Measurements from ENCODE around the gene CBFA2T2. TPM values are rescaled to one million over a fixed set of nuclear protein-coding genes. Genes with fewer than 3 reads are reported as not detected.
A peak's percentile ranks its signal among the peaks of the same experiment; 100 is the strongest.
"Not testable (repeated sequence)": the region's sequence is repeated elsewhere in the genome, so short reads cannot be mapped to it uniquely, and the experiment has no call there.

CBFA2T2 gene
- total RNA-seq, 1 donor from 2014 or later, result 84.1 TPM

- Mint-ChIP-seq H3K4me1 (ENCODE audit: low read depth, unreplicated experiment) (peaks cover 25% of the 10 kb centered on the region), H3K36me3 (ENCODE audit: unreplicated experiment) (peaks cover 12% of the 10 kb centered on the region), H3K4me3 (ENCODE audit: unreplicated experiment) (peak overlapping the region; percentile 23), H3K27ac (ENCODE audit: unreplicated experiment) (peak overlapping the region; percentile 52), H3K27me3 (ENCODE audit: unreplicated experiment) (peaks cover 5% of the 10 kb centered on the region), H3K9me3 (ENCODE audit: unreplicated experiment) (peaks cover 8% of the 10 kb centered on the region)
- no peak for DNase-seq
- TF ChIP-seq CTCF (IDR thresholded peaks at IDR 0.05; ENCODE audit: partially characterized antibody, unreplicated experiment), result no peak
These were observed 43.0 kb downstream of the CBFA2T2 start for GRCh38 chr20:33532753-33533459.

DNA sequence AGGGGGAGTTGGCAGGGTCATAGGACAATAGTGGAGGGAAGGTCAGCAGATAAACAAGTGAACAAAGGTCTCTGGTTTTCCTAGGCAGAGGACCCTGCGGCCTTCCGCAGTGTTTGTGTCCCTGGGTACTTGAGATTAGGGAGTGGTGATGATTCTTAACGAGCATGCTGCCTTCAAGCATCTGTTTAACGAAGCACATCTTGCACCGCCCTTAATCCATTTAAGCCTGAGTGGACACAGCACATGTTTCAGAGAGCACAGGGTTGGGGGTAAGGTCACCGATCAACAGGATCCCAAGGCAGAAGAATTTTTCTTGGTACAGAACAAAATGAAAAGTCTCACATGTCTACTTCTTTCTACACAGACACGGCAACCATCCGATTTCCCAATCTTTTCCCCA lies 45.8 kb downstream of the CBFA2T2 start:
- DNase-seq; H3K27me3 Mint-ChIP-seq (ENCODE audit: unreplicated experiment); H3K4me3 Mint-ChIP-seq (ENCODE audit: unreplicated experiment); H3K9me3 Mint-ChIP-seq (ENCODE audit: unreplicated experiment): not testable (repeated sequence)
- peaks cover 28% of the 10 kb centered on the region for H3K4me1 Mint-ChIP-seq (ENCODE audit: low read depth, unreplicated experiment)
- H3K36me3 Mint-ChIP-seq (ENCODE audit: unreplicated experiment), result peaks cover 13% of the 10 kb centered on the region
- H3K27ac Mint-ChIP-seq (ENCODE audit: unreplicated experiment), result peak overlapping the region; percentile 77

DNA sequence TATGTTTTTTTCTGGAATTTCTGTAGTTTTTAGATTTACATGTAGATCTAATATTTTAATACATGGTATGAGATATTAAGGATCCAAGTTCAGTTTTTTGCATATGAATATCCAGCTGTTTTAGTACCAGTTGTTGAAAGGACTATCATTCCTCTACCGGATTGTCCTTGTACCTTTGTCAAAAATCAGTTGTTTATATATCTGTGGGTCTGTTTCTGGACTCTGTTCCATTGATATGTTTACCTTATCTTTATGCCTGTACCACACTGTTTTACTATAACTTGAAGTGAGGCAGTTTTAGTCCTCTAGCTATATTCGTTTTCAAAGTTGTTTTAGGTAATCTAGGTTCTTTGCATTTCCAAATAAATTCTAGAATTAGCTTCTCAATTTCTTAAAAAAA lies 47.7 kb downstream of the CBFA2T2 start:
- Mint-ChIP-seq H3K9me3 (ENCODE audit: unreplicated experiment) (peaks cover 5% of the 10 kb centered on the region), H3K4me3 (ENCODE audit: unreplicated experiment) (no peak overlapping the region), H3K4me1 (ENCODE audit: low read depth, unreplicated experiment) (peaks cover 17% of the 10 kb centered on the region), H3K36me3 (ENCODE audit: unreplicated experiment) (peaks cover 13% of the 10 kb centered on the region), H3K27me3 (ENCODE audit: unreplicated experiment) (peaks cover 4% of the 10 kb centered on the region), H3K27ac (ENCODE audit: unreplicated experiment) (no peak overlapping the region)
- DNase-seq, result no peak
- TF ChIP-seq CTCF (IDR thresholded peaks at IDR 0.05; ENCODE audit: partially characterized antibody, unreplicated experiment), result no peak

DNA sequence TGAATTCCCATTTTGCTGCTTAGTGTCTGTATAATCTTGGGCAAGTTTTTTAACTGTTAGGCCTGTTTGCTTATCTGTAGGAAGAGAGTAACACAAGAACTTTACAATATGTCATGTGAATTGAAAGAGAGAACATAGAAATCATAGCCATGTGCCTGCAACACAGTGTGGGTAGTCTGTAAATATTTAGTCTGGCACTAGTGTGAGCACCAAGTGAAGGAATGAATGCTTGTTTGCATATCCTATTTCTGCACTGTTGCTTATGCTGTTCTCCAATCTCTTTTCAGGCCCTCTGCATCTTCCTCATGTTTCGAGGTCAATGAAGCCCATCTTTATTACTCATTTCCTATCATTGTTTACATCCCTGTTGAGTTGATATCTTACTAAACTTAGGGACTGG lies 49.2 kb downstream of the CBFA2T2 start:
- Mint-ChIP-seq H3K9me3 (ENCODE audit: unreplicated experiment) (peaks cover 6% of the 10 kb centered on the region), H3K27ac (ENCODE audit: unreplicated experiment) (no peak overlapping the region), H3K4me1 (ENCODE audit: low read depth, unreplicated experiment) (peaks cover 14% of the 10 kb centered on the region), H3K36me3 (ENCODE audit: unreplicated experiment) (peaks cover 13% of the 10 kb centered on the region), H3K27me3 (ENCODE audit: unreplicated experiment) (peaks cover 4% of the 10 kb centered on the region), H3K4me3 (ENCODE audit: unreplicated experiment) (no peak overlapping the region)
- no peak for TF ChIP-seq CTCF (IDR thresholded peaks at IDR 0.05; ENCODE audit: partially characterized antibody, unreplicated experiment)
- no peak for DNase-seq

DNA sequence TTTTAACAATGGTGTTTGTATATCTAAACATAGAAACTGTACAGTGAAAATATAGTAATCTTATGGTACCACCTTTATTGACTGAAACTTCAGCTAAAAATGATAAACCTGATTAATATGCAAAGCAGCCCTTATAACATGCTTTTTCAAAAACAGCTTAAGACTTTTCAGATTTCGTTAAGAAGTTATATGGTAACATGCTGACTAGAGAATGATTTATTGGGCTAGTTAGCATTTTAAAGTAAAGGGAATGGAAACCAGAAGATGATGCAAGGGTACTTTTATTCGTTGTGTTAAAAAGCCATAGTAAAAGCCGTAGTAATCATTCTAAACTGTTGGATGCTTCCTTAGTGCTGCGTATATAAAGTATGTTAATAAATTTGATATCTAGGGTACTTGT lies 50.5 kb downstream of the CBFA2T2 start:
- H3K36me3 Mint-ChIP-seq (ENCODE audit: unreplicated experiment), result peaks cover 13% of the 10 kb centered on the region
- no peak overlapping the region for H3K27ac Mint-ChIP-seq (ENCODE audit: unreplicated experiment)
- TF ChIP-seq CTCF (IDR thresholded peaks at IDR 0.05; ENCODE audit: partially characterized antibody, unreplicated experiment), result no peak
- peaks cover 7% of the 10 kb centered on the region for H3K9me3 Mint-ChIP-seq (ENCODE audit: unreplicated experiment)
- no peak for DNase-seq
- peaks cover 4% of the 10 kb centered on the region for H3K27me3 Mint-ChIP-seq (ENCODE audit: unreplicated experiment)
- peaks cover 12% of the 10 kb centered on the region for H3K4me1 Mint-ChIP-seq (ENCODE audit: low read depth, unreplicated experiment)
- H3K4me3 Mint-ChIP-seq (ENCODE audit: unreplicated experiment), result no peak overlapping the region
